H1 (cell line): ENCODE data around the gene SLC2A1. TPM values are rescaled to one million over a fixed set of nuclear protein-coding genes. Genes with fewer than 3 reads are reported as not detected.

Source experiments
- EGR1 ChIP-seq: IDR thresholded peaks from 2 replicates; pipeline ENCODE4 v1.6.1; 2011; ENCODE audit warnings: low read depth, low read length, borderline replicate concordance
- KDM1A ChIP-seq: fragments of 200-600, 300-600 bp; sonication (generic); IDR thresholded peaks from 2 replicates; pipeline ENCODE4 v1.7.1; 2016; ENCODE audit warnings: mild to moderate bottlenecking, low read length, borderline replicate concordance
- KDM4A ChIP-seq: IDR thresholded peaks from one replicate; pipeline ENCODE4 v1.7.1; 2012; ENCODE audit warnings: low read depth, mild to moderate bottlenecking, moderate library complexity, low read length, inconsistent platforms; ENCODE audit not compliant: severe bottlenecking
- RBBP5 ChIP-seq: IDR thresholded peaks from 2 replicates; pipeline ENCODE4 v1.7.1; 2012; ENCODE audit warnings: low read depth, mild to moderate bottlenecking, inconsistent platforms, low read length, moderate library complexity, borderline replicate concordance
- SP4 ChIP-seq: IDR thresholded peaks from 2 replicates; pipeline ENCODE4 v1.6.1; 2012; ENCODE audit warnings: low read length, inconsistent platforms
- polyA plus RNA-seq, 7 experiments: library from polyadenylated mRNA; depleted of rRNA in 3 of 7; stranded (reverse) in 5 of 7; unstranded in 2 of 7; fragments of >200 nt in 5 of 7; fragments of 200-250 nt in 2 of 7; gene quantifications; 1 replicate in 5 of 7; 2 replicates in 1 of 7; 4 replicates in 1 of 7; pipeline versions ENCODE4 v1.2.1 to v1.2.3, GENCODE V29; 2011 to 2013; ENCODE audit warnings: missing spikeins in 2 of 7, mixed read lengths in 2 of 7
- total RNA-seq: library from RNA; stranded (reverse); fragmentation: NEBNext Ultra II Directional; extraction: Animal tissue kit (Norgen Biotek cat#: 25700); gene quantifications from 2 replicates; pipeline ENCODE4 v1.2.1, GENCODE V29; 2021

Gene SLC2A1
- total and polyA plus RNA-seq, 2 of the 8 experiments (the other 6 are each of a cell fraction or from before 2014, with no cell fraction given): 230 to 308 TPM

DNA sequence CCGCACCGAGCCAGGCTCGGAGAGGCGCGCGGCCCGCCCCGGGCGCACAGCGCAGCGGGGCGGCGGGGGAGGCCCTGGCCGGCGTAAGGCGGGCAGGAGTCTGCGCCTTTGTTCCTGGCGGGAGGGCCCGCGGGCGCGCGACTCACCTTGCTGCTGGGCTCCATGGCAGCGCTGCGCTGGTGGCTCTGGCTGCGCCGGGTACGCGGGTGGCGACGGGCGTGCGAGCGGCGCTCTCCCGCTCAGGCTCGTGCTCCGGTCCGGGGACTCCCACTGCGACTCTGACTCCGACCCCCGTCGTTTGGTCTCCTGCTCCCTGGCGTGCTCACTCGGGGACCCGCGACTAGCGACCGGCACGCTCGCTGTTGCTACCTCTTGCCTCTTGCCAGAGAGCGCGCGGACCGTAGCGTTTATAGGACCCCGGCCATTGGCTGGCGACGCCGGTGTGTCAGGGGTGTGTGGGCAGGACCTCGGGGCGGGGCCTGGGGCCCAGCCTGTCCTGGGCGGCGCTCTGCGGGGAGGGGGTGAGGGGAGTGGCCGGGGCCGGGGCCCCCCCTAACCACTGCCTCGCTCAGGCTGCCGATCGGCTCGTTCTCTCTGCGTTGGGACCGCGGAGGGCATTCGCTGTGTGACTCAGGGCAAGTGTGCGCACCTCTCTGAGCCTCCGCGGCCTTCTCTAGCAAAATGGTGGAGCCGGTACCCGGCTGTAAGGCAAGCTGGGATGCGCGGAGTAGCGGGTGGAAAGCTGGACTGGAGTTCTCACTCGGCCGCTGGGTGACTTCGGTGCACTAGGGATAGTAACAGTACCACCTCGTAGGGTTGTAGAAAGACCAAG lies at the start of gene SLC2A1 (continued):
- TF ChIP-seq KDM1A: peak; percentile 92
- TF ChIP-seq RBBP5: peak; percentile 42; the same call in 1 of the 2 replicates
- no peak for TF ChIP-seq SP4
- TF ChIP-seq KDM4A: peak; percentile 53
- peak; percentile 18; the same call in 1 of the 2 replicates for TF ChIP-seq EGR1
